ENCODE results near the gene SNX8. TPM values are rescaled to one million over a fixed set of nuclear protein-coding genes. Genes with fewer than 3 reads are reported as not detected.
A peak's percentile ranks its signal among the peaks of the same experiment; 100 is the strongest.

SNX8 gene
- total and polyA plus RNA-seq, 9 of the 15 experiments (the other 6 are each of a cell fraction or from before 2014, with no cell fraction given) = 2.7 to 51.6 (median 16.9) TPM

- TF ChIP-seq, protein P1, sequence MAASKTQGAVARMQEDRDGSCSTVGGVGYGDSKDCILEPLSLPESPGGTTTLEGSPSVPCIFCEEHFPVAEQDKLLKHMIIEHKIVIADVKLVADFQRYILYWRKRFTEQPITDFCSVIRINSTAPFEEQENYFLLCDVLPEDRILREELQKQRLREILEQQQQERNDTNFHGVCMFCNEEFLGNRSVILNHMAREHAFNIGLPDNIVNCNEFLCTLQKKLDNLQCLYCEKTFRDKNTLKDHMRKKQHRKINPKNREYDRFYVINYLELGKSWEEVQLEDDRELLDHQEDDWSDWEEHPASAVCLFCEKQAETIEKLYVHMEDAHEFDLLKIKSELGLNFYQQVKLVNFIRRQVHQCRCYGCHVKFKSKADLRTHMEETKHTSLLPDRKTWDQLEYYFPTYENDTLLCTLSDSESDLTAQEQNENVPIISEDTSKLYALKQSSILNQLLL (CRISPR knock-in tag; IDR thresholded peaks at IDR 0.05; ENCODE audit: borderline replicate concordance) = no peak
- TF ChIP-seq ZNF140 (CRISPR knock-in tag; IDR thresholded peaks at IDR 0.05) (no peak), CREB1 (IDR thresholded peaks at IDR 0.05) (peak; percentile 81), CREB1 (CRISPR knock-in tag; IDR thresholded peaks at IDR 0.05) (peak; percentile 77), MED1 (CRISPR knock-in tag; IDR thresholded peaks at IDR 0.05; ENCODE audit: borderline replicate concordance) (no peak), ZNF253 (CRISPR knock-in tag; conservative IDR thresholded peaks at IDR 0.05) (no peak), HES1 (IDR thresholded peaks at IDR 0.05; ENCODE audit: low read depth) (no peak), EP400 (IDR thresholded peaks at IDR 0.05) (peak; percentile 85), ETV1 (tag; conservative IDR thresholded peaks at IDR 0.05; ENCODE audit: low read depth) (no peak), ZNF592 (IDR thresholded peaks at IDR 0.05) (no peak), POLR2G (IDR thresholded peaks at IDR 0.05; ENCODE audit: low read depth, low read length) (peak; percentile 96), DIDO1 (tag; IDR thresholded peaks at IDR 0.05; ENCODE audit: low read depth) (0 out of 2 replicates have a peak, but pooled peaks have one; percentile 35), KAT7 (CRISPR knock-in tag; IDR thresholded peaks at IDR 0.05; ENCODE audit: borderline replicate concordance) (no peak; the same call in 1 of the 2 replicates), ZNF12 (CRISPR knock-in tag; IDR thresholded peaks at IDR 0.05) (no peak), PHB2 (IDR thresholded peaks at IDR 0.05; ENCODE audit: low read depth) (no peak)
- TF ChIP-seq, protein P2, sequence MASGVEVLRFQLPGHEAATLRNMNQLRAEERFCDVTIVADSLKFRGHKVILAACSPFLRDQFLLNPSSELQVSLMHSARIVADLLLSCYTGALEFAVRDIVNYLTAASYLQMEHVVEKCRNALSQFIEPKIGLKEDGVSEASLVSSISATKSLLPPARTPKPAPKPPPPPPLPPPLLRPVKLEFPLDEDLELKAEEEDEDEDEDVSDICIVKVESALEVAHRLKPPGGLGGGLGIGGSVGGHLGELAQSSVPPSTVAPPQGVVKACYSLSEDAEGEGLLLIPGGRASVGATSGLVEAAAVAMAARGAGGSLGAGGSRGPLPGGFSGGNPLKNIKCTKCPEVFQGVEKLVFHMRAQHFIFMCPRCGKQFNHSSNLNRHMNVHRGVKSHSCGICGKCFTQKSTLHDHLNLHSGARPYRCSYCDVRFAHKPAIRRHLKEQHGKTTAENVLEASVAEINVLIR (CRISPR knock-in tag; IDR thresholded peaks at IDR 0.05) = no peak
- TF ChIP-seq, protein P3, sequence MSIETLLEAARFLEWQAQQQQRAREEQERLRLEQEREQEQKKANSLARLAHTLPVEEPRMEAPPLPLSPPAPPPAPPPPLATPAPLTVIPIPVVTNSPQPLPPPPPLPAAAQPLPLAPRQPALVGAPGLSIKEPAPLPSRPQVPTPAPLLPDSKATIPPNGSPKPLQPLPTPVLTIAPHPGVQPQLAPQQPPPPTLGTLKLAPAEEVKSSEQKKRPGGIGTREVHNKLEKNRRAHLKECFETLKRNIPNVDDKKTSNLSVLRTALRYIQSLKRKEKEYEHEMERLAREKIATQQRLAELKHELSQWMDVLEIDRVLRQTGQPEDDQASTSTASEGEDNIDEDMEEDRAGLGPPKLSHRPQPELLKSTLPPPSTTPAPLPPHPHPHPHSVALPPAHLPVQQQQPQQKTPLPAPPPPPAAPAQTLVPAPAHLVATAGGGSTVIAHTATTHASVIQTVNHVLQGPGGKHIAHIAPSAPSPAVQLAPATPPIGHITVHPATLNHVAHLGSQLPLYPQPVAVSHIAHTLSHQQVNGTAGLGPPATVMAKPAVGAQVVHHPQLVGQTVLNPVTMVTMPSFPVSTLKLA (conservative IDR thresholded peaks at IDR 0.05) = peak in 1 of 2 experiments; percentile 64; a peak in 2 of 4 replicates
Observed at GRCh38 chr7:2232766-2233520, 81.3 kb downstream of the SNX8 start, which contains the start of gene MAD1L1 (continued).

Data from K562 (cell line).